GM12865 (cell line): ENCODE results near the gene BAHD1.

ENCODE experiments used
- DNase-seq: peaks from one replicate; pipeline ENCODE4 v3.0.0; 2010; ENCODE audit warnings: low read depth
- H3K4me3 ChIP-seq: 2 replicates; pipeline ENCODE4 v1.5.1; 2011; ENCODE audit warnings: mild to moderate bottlenecking, low read depth, low read length, control low read depth
- CTCF ChIP-seq: IDR thresholded peaks from 2 replicates; pipeline ENCODE4 v1.5.1; 2011; ENCODE audit warnings: low read length, control low read depth, low read depth, inconsistent platforms; ENCODE audit not compliant: insufficient read depth; ENCODE audit errors: missing control alignments

BAHD1 gene

DNA sequence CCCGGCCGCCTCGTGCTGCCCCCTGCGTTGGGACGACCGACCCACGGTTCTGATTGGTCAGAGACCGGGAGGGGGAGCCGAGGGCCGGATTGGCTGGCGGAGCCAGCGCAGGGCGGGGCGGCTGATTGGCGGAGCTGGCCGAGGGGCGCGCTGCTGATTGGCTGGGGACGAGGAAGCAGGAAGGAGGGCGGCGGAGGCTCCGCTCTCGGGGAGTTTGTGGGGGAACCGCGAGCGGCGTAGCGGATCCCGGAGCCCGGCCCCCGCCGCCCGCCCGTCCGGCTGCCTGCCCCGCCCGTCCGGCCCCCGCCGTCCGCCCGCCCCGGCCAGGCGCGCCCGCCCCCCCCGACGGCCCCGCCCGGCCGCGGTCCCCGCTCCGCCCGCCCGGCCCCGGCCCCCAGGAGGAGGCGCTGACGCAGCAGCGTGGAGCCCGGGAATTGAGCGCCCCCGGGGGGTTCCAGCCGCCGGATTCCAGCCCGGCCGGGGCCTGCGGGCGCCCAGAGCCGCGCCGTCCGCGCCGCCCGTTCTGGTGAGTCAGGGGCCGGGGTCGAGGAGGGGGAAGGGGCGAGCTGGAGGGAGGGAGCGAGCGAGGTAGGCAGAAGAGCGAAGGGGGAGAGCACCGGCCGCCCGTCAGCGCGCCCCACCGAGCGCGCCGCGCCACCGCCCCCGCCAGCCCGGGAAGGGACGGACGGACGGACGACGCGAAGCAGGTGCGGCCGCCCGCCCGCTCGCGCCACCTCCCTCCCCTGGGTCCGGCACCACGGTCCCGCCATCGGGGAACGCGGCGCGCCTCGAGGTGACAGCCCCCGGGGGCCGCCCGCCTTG lies at the start of gene BAHD1:
TSS of gene BAHD1 (plus strand) at position 211 of the 822 bp plus-strand sequence. CDS start 17,512 bp downstream, outside the sequence.
- TF ChIP-seq CTCF: no peak
- peak; percentile 97 for DNase-seq
- H3K4me3 ChIP-seq: peak within 1 kb of the TSS; percentile 73

DNA sequence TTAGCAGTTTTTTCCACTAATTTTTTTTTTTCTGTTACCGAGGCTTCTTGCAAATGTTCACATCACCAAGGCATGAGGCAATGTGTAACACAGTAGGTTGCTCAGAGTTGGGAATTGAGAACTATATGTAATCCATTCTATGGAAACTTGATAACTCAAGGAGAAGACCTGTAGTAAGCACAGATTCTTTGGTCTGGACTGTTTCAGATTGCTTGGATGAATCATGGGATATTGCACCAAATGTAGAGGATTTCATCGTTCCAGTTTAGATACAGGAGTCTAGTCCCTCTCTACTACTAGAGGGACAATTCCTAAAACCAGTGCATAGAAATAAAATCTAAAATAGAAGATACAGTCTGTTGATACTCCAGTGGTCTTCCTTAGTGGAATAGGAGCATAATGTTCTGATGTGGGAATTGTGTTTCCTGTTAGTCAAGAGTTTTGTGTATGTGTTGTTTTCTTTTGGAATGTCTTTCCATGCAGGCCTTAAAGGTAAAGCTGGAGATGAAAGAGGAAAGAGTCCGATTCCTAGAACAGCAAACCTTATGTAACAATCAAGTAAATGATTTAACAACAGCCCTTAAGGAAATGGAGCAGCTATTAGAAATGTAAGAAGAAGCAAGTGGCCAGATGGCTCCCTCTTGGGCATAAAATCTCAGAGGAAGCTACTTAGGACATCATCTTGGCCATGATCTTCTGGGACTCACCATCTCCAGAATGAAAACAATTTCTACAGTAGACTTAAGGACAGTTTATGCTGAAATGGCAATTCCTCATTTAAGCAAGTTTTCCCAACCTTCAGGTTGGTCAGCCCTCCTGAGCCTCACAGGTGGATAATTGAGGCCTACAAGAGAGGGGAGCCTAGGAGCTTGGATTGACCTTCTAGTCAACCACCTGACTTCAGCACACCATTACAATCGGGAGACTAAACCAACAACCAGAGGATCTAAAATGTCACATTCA lies 47.5 kb upstream of the BAHD1 start:
- no peak for DNase-seq
- no peak for TF ChIP-seq CTCF
- H3K4me3 ChIP-seq: no peak overlapping the region

GRCh38 chr15:40397688-40398412 lies 42.9 kb upstream of the BAHD1 start:
- no peak for TF ChIP-seq CTCF

GRCh38 chr15:40398413-40398873 lies 42.3 kb upstream of the BAHD1 start:
- TF ChIP-seq CTCF: no peak

More at GRCh38 chr15:40397688-40398412, 42.9 kb upstream of the BAHD1 start:
- no peak for DNase-seq
- no peak overlapping the region for H3K4me3 ChIP-seq

DNA sequence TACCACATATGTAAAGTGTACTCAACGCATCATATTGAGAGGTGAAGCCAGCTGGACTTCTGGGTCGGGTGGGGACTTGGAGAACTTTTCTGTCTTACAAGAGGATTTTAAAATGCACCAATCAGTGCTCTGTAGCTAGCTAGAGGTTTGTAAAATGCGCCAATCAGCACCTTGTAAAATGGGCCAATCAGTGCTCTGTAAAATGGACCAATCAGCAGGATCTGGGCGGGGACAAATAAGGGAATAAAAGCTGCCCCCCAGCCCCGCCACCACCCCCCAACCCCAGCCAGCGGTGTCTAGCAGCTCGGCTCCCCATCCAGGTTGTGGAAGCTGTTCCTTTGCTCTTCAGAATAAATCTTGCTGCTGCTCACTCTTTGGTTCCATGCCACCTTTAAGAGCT lies 41.4 kb upstream of the BAHD1 start:
- no peak overlapping the region for H3K4me3 ChIP-seq
- TF ChIP-seq CTCF: no peak

More at GRCh38 chr15:40398413-40398873, 42.3 kb upstream of the BAHD1 start:
- DNase-seq: peak; percentile 73
- no peak overlapping the region for H3K4me3 ChIP-seq

More for the DNA sequence above, 41.4 kb upstream of the BAHD1 start:
- DNase-seq: no peak
